ACHN (cell line): ENCODE results near the gene CSPG4.
"Not testable (repeated sequence)": the region's sequence is repeated elsewhere in the genome, so short reads cannot be mapped to it uniquely, and the experiment has no call there.

Experiments
- DNase-seq: peaks from one replicate; pipeline ENCODE4 v3.0.0-alpha.2; 2015
- in situ Hi-C: cut with HindIII; loops from 2 replicates; pipeline ENCODE4 v1.10.0; 2017; ENCODE audit warnings: low sequenced_read_pairs, low pct_ligation_motif_present, low pct_unique_long_range_greater_than_20kb

Gene CSPG4

GRCh38 chr15:75682181-75683135, 30.2 kb downstream of the CSPG4 start:
- DNase-seq, result no peak
- in situ Hi-C loops, result no loop called here

GRCh38 chr15:75680007-75680789, 32.5 kb downstream of the CSPG4 start:
- in situ Hi-C loops, result no loop called here
- DNase-seq, result no peak

GRCh38 chr15:75678324-75678690, 34.3 kb downstream of the CSPG4 start:
- in situ Hi-C loops, DNase-seq: not testable (repeated sequence)

DNA sequence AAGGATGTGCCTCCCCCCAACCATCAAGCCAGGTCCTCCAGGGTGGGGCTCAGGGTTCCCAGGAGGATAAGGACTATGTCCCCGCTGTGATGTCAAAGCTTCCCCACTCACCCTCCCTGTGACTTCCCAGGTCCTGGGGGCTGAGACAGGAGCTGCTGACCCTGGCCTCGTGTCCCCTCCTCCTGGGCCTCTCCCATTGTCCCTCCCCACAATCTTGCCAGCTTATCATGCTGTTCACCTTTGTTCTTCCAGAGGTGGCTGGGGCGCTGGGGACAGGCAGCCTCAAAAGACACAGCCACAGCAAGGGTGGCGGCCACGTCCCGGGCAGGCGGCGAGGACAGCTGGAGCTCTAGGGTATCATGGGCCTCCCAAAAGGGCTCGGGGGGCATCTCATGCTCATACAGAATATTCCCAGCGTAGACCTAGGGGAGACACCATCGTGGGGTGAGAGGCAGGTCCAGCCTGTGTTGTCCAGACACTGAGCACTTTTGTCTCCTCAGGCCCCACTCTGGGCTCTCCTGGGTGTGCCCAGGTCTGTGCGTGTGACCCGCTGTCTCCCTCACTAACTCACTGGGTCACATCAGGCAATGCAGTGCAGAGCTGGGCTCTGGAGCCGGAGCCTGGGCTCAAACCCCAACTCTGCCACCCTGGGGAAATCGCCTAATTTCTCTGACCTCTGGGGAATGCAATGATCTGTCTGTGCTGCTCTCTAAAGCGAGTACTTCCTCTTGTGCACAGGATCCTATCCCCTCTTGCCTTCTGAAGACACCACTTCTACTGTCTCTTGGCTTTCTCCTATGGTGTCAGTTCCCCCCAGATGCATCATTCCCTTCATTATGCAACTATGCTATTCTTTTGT, 35.0 kb downstream of the CSPG4 start:
- in situ Hi-C loops, result no loop called here
- DNase-seq, result no peak

- in situ Hi-C loops, result no loop called here
- DNase-seq, result no peak
Observed at GRCh38 chr15:75676688-75677464, 35.8 kb downstream of the CSPG4 start.

DNA sequence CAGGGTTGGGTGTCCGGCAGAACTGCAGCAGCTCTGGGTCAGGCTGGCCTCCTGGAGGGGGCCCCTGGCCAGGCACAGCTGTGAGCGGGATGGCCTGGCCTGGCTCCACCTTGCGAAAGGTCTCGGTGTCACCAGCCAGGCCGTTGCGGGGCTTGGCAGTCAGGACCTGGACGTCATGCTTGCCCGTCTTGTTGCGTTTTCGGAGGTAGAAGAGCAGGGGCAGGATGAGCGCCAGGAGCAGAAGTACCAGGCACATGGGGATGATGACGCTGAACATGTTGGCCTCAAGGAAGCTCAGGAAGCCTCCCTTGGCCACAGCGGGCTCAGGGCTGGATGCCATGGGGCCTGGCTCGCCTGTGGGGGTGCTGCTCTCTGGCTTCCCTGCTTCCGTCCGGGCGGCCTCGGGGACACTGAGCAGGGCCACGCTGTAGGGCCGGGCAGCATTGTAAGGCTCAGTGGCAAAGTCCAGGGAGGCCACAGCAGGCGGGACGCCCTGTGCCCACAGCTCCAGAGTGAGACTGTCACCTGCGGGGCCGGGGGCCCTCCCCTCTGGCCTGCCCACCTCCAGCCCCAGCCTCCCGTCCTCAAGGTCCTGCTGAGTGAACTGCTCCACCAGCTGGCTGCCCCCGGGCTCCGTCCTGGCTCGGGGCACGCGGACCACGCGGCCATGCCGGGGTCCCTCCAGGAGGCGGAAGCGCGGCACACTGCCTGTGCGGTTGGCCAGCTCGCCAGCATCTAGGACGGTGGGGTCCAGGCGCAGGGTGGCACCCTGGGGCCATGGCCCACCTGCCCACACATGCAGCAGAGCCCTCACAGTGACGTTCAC, 36.9 kb downstream of the CSPG4 start:
- in situ Hi-C loops, result no loop called here
- no peak for DNase-seq

DNA sequence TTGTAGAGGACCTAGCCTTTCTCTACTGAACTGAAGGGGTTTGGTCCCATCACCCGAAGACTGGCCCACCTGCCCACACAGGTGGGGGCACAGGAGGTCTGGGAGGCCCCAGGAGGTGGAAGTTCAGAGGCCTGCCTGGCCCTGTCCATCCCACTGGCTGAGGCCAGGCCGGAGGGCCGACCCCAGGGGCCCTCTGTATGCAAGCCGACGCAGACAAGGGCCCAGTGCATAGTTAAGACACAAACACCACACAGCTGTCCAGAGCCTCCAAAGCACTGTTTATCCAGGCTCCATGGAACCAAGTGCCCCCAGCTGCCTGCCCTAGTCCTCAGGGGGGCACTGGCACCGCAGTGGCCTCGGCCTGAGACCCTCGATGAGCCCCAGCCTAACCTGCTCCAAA, 38.3 kb downstream of the CSPG4 start:
- no peak for DNase-seq
- in situ Hi-C loops, result no loop called here

GRCh38 chr15:75673426-75674235, 39.0 kb downstream of the CSPG4 start:
- no peak for DNase-seq
- in situ Hi-C loops, result no loop called here

DNA sequence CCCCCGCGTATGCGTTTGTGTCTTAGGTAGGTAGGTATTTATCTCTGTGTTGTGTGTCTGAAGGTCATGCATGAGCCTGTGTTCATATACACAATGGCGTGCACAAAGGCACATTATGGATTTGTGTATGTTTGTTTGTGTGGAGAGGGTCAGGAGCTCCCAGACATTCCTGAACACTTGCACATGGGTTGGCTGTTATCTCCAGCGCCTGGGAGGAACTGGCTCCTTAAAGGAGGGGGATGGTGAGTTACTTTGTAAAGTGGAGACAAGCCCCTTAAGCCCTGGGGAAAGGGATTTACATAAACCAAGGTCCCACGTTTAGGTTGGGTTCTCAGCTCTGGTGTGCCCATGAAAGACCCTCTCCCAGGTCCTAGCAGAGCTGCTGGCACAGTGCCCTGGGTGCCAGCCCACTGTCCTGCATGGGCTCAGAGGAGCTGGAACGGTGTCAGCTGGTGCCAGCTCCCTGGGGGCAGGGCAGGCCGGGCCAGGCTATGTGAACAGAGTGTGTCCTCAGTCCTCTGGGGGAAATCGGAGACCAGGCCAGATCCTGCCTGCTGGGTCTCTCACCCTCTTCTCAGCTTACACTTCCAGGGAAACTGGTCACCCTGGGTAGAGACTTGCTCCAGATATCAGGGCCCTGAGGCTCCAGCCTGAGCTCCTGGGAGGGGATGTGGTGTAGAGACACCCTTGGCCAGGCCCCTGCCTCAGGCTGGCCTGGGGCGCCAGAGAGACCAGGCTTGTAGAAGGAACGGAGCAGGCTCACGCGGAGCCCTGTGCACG, 39.8 kb downstream of the CSPG4 start:
- no peak for DNase-seq
- in situ Hi-C loops, result no loop called here

DNA sequence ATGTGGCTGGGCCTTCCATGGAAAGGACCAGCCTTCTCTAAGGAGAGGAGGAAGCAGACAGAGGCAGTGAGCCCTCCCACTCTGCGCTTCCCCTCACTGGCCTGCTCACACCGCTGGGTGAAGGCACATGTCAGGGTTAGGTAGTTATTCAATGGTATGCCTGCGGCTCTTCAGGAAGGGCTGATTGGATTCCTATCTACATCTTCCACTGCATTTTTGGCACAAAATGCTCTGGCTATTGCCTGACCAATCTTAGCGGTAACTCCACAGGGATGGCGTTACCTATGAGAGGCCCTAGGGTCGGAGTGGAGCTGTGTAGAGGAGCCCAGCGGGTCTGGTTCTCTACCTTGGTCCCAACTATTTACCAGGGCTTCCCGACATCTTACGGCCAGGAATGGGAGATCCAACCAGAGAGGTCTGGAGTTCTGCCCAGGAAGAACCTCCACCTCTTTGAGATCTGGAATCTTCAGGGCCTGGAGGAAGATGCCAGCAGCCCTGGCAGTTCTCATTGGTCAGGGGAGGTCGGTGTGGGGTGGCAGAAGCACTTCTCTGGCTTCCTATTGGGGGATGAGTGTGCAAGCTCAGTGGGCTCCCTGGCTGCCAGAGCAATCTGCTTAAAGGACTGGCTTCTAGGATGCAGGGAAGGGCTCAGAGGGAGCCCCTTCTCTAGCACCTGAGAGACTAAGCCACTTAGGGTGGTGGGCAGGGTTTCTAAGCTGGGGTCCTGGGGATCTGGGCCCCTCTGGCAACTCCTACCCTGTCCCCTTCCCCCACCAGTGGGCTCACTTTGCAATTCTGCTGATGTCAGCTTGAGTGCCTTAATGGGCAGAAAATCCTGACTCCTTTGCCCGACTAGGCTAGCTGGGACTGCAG, 40.7 kb downstream of the CSPG4 start:
- in situ Hi-C loops, result no loop called here
- DNase-seq, result no peak

- no peak for DNase-seq
- in situ Hi-C loops, result no loop called here
Observed at GRCh38 chr15:75669879-75670212, 42.8 kb downstream of the CSPG4 start.

- in situ Hi-C loops, result no loop called here
- DNase-seq, result no peak
Observed at GRCh38 chr15:75669191-75669878, 43.3 kb downstream of the CSPG4 start.

- DNase-seq, result peak; percentile 97
- in situ Hi-C loops, result no loop called here
Observed at GRCh38 chr15:75666823-75667501, 45.7 kb downstream of the CSPG4 start.

GRCh38 chr15:75663931-75664421, 48.7 kb downstream of the CSPG4 start:
- in situ Hi-C loops, result no loop called here

More at GRCh38 chr15:75663931-75664421, 48.7 kb downstream of the CSPG4 start:
- DNase-seq, result no peak
